GM12892 (cell line): ENCODE measurements around the gene FGGY.

Experiments used
- POLR2A ChIP-seq: IDR thresholded peaks from 2 replicates; pipeline ENCODE4 v1.6.1; 2011; ENCODE audit warnings: low read depth, low read length, control low read depth
- POLR2AphosphoS5 ChIP-seq: IDR thresholded peaks from 2 replicates; pipeline ENCODE4 v1.6.1; 2011; ENCODE audit warnings: low read depth, low read length, control low read depth
- TAF1 ChIP-seq: IDR thresholded peaks from 2 replicates; pipeline ENCODE4 v1.6.1; 2011; ENCODE audit warnings: low read depth, mild to moderate bottlenecking, control low read depth, low read length, borderline replicate concordance

GRCh38 chr1:59415881-59416280, 119.0 kb downstream of the FGGY start:
- TF ChIP-seq TAF1 (no peak), POLR2AphosphoS5 (no peak), POLR2A (no peak)
